SK-N-SH treated with all-trans-retinoic acid at 6 μM for 48 hours (cell line): ENCODE results near the gene ZNF362.
A peak's percentile ranks its signal among the peaks of the same experiment; 100 is the strongest.

Source experiments
- ATAC-seq: fragments of 200-7000 bp; cut with Tn5 transposase; 3 replicates; pipeline ENCODE4 v1.9.1; 2020; ENCODE audit warnings: mild to moderate bottlenecking, moderate library complexity
- ARNTL ChIP-seq: fragments of 450-650 bp; formaldehyde crosslinking; IDR thresholded peaks from 2 replicates; pipeline ENCODE4 v1.5.0; 2020; ENCODE audit warnings: low read depth, mild to moderate bottlenecking, moderate library complexity, borderline replicate concordance
- BACH2 ChIP-seq: fragments of 250-450 bp; sonication (Bioruptor Pico); IDR thresholded peaks from 2 replicates; pipeline ENCODE4 v1.9.0; 2021; ENCODE audit warnings: mild to moderate bottlenecking, borderline replicate concordance
- CREB5 ChIP-seq: fragments of 250-450 bp; sonication (Bioruptor Pico); IDR thresholded peaks from 2 replicates; pipeline ENCODE4 v1.5.1; 2020; ENCODE audit warnings: low read depth, mild to moderate bottlenecking, moderate library complexity
- CSDC2 ChIP-seq: fragments of 250-450 bp; sonication (Bioruptor Pico); IDR thresholded peaks from 2 replicates; pipeline ENCODE4 v1.5.0; 2020; ENCODE audit warnings: mild to moderate bottlenecking, moderate library complexity
- CSRNP3 ChIP-seq: fragments of 250-450 bp; sonication (Bioruptor Pico); IDR thresholded peaks from 2 replicates; pipeline ENCODE4 v1.5.1; 2021; ENCODE audit warnings: mild to moderate bottlenecking, moderate library complexity
- ESRRG ChIP-seq: fragments of 250-450 bp; sonication (Bioruptor Pico); IDR thresholded peaks from 2 replicates; pipeline ENCODE4 v1.6.1; 2021; ENCODE audit warnings: mild to moderate bottlenecking
- GLIS3 ChIP-seq: fragments of 250-450 bp; sonication (Bioruptor Pico); IDR thresholded peaks from 2 replicates; pipeline ENCODE4 v1.5.0; 2020; ENCODE audit warnings: mild to moderate bottlenecking, moderate library complexity
- ISL1 ChIP-seq: fragments of 250-450 bp; sonication (Bioruptor Pico); IDR thresholded peaks from 2 replicates; pipeline ENCODE4 v2.1.2; 2022; ENCODE audit warnings: mild to moderate bottlenecking, moderate library complexity
- OSR1 ChIP-seq: fragments of 250-450 bp; sonication (Bioruptor Pico); IDR thresholded peaks from 2 replicates; pipeline ENCODE4 v1.8.0; 2022; ENCODE audit warnings: moderate library complexity, mild to moderate bottlenecking, inconsistent platforms
- PATZ1 ChIP-seq: fragments of 250-450 bp; sonication (Bioruptor Pico); IDR thresholded peaks from 2 replicates; pipeline ENCODE4 v1.8.0; 2020; ENCODE audit warnings: mild to moderate bottlenecking, moderate library complexity, borderline replicate concordance
- POU6F1 ChIP-seq: fragments of 250-450 bp; sonication (Bioruptor Pico); IDR thresholded peaks from 2 replicates; pipeline ENCODE4 v1.8.0; 2021; ENCODE audit warnings: low read depth, mild to moderate bottlenecking, moderate library complexity, borderline replicate concordance
- PPARA ChIP-seq: fragments of 250-450 bp; sonication (Bioruptor Pico); IDR thresholded peaks from 2 replicates; pipeline ENCODE4 v1.5.0; 2020; ENCODE audit warnings: mild to moderate bottlenecking, borderline replicate concordance
- RARB ChIP-seq: fragments of 250-450 bp; sonication (Bioruptor Pico); IDR thresholded peaks from 2 replicates; pipeline ENCODE4 v1.8.0; 2021; ENCODE audit warnings: mild to moderate bottlenecking, moderate library complexity
- SNAI2 ChIP-seq: fragments of 250-450 bp; sonication (Bioruptor Pico); IDR thresholded peaks from 2 replicates; pipeline ENCODE4 v1.5.0; 2020; ENCODE audit warnings: mild to moderate bottlenecking, moderate library complexity
- TCF4 ChIP-seq: fragments of 250-450 bp; sonication (Bioruptor Pico); IDR thresholded peaks from 2 replicates; pipeline ENCODE4 v1.8.0; 2021; ENCODE audit warnings: mild to moderate bottlenecking, moderate library complexity, borderline replicate concordance
- TOX ChIP-seq: fragments of 250-450 bp; sonication (Bioruptor Pico); IDR thresholded peaks from 2 replicates; pipeline ENCODE4 v1.8.0; 2021; ENCODE audit warnings: mild to moderate bottlenecking, moderate library complexity, borderline replicate concordance
- ZC3H10 ChIP-seq: fragments of 250-450 bp; sonication (Bioruptor Pico); IDR thresholded peaks from 2 replicates; pipeline ENCODE4 v1.5.1; 2021; ENCODE audit warnings: mild to moderate bottlenecking, moderate library complexity
- ZFP3 ChIP-seq: fragments of 250-450 bp; sonication (Bioruptor Pico); IDR thresholded peaks from 2 replicates; pipeline ENCODE4 v1.5.0; 2020; ENCODE audit warnings: mild to moderate bottlenecking, moderate library complexity
- ZFP30 ChIP-seq: fragments of 450-650 bp; formaldehyde crosslinking; IDR thresholded peaks from 2 replicates; pipeline ENCODE4 v1.5.0; 2022; ENCODE audit warnings: mild to moderate bottlenecking, moderate library complexity
- ZNF565 ChIP-seq: fragments of 450-650 bp; formaldehyde crosslinking; conservative IDR thresholded peaks from 2 replicates; pipeline ENCODE4 v1.5.0; 2020; ENCODE audit warnings: low read depth, mild to moderate bottlenecking, moderate library complexity
- ZNF70 ChIP-seq: fragments of 450-650 bp; formaldehyde crosslinking; IDR thresholded peaks from 2 replicates; pipeline ENCODE4 v1.5.0; 2020; ENCODE audit warnings: mild to moderate bottlenecking, moderate library complexity
- ZNF8 ChIP-seq: fragments of 450-650 bp; formaldehyde crosslinking; IDR thresholded peaks from 2 replicates; pipeline ENCODE4 v1.5.0; 2020; ENCODE audit warnings: mild to moderate bottlenecking, moderate library complexity

ZNF362 gene

GRCh38 chr1:33342041-33342723 is 85.9 kb downstream of the ZNF362 start:
- TF ChIP-seq BACH2: no peak
- no peak for TF ChIP-seq PPARA
- TF ChIP-seq CSDC2 (CRISPR knock-in tag): no peak
- no peak for TF ChIP-seq SNAI2 (CRISPR knock-in tag)
- TF ChIP-seq OSR1 (CRISPR knock-in tag): no peak
- TF ChIP-seq ISL1: no peak
- no peak for TF ChIP-seq CREB5 (CRISPR knock-in tag)
- TF ChIP-seq RARB (CRISPR knock-in tag): no peak
- TF ChIP-seq CSRNP3 (CRISPR knock-in tag): no peak
- no peak for TF ChIP-seq GLIS3 (CRISPR knock-in tag)
- TF ChIP-seq ZNF565: no peak
- peak; percentile 76 for ATAC-seq

GRCh38 chr1:33343539-33343938 is 87.2 kb downstream of the ZNF362 start:
- no peak for TF ChIP-seq ARNTL (CRISPR knock-in tag)
- no peak for TF ChIP-seq OSR1 (CRISPR knock-in tag)
- no peak for TF ChIP-seq TCF4
- TF ChIP-seq ZFP3 (CRISPR knock-in tag): no peak
- ATAC-seq: no peak

GRCh38 chr1:33344896-33345560 is 88.7 kb downstream of the ZNF362 start:
- no peak for TF ChIP-seq ZFP3 (CRISPR knock-in tag)
- no peak for TF ChIP-seq BACH2
- no peak for TF ChIP-seq ZC3H10 (CRISPR knock-in tag)
- TF ChIP-seq SNAI2 (CRISPR knock-in tag): no peak
- ATAC-seq: no peak

GRCh38 chr1:33346533-33346926 is 90.2 kb downstream of the ZNF362 start:
- TF ChIP-seq RARB (CRISPR knock-in tag) (no peak), ZFP30 (CRISPR knock-in tag) (no peak), ZNF565 (no peak), POU6F1 (CRISPR knock-in tag) (no peak)
- peak; percentile 7 for ATAC-seq

GRCh38 chr1:33346927-33347649 is 90.8 kb downstream of the ZNF362 start:
- TF ChIP-seq ZNF8 (CRISPR knock-in tag) (no peak), ZNF565 (no peak), SNAI2 (CRISPR knock-in tag) (no peak), TCF4 (no peak)
- TF ChIP-seq, all 23 proteins: peak for 0
- peak; percentile 45 for ATAC-seq

GRCh38 chr1:33347650-33347992 is 91.3 kb downstream of the ZNF362 start:
- ATAC-seq: peak; percentile 1; the same call in 1 of the 3 replicates
- no peak for TF ChIP-seq ZNF70 (CRISPR knock-in tag)
- no peak for TF ChIP-seq PATZ1 (CRISPR knock-in tag)
- TF ChIP-seq PPARA: no peak
- no peak for TF ChIP-seq ZNF8 (CRISPR knock-in tag)
- no peak for TF ChIP-seq TOX
- no peak for TF ChIP-seq ARNTL (CRISPR knock-in tag)
- TF ChIP-seq ZNF565: no peak
- TF ChIP-seq ISL1: no peak
- no peak for TF ChIP-seq CSRNP3 (CRISPR knock-in tag)
- no peak for TF ChIP-seq ZC3H10 (CRISPR knock-in tag)
- no peak for TF ChIP-seq CREB5 (CRISPR knock-in tag)
- TF ChIP-seq ESRRG (CRISPR knock-in tag): no peak
- TF ChIP-seq OSR1 (CRISPR knock-in tag): no peak
- no peak for TF ChIP-seq GLIS3 (CRISPR knock-in tag)
- TF ChIP-seq CSDC2 (CRISPR knock-in tag): no peak
- no peak for TF ChIP-seq SNAI2 (CRISPR knock-in tag)
